GM18868 (cell line): ENCODE measurements around the gene ARHGEF26.

ENCODE experiments used
- ATAC-seq: cut with Tn5 transposase; IDR thresholded peaks from one replicate; pipeline ENCODE4 v1.9.1; 2021; ENCODE audit warnings: mild to moderate bottlenecking, moderate library complexity; ENCODE audit not compliant: unreplicated experiment

Gene ARHGEF26

DNA sequence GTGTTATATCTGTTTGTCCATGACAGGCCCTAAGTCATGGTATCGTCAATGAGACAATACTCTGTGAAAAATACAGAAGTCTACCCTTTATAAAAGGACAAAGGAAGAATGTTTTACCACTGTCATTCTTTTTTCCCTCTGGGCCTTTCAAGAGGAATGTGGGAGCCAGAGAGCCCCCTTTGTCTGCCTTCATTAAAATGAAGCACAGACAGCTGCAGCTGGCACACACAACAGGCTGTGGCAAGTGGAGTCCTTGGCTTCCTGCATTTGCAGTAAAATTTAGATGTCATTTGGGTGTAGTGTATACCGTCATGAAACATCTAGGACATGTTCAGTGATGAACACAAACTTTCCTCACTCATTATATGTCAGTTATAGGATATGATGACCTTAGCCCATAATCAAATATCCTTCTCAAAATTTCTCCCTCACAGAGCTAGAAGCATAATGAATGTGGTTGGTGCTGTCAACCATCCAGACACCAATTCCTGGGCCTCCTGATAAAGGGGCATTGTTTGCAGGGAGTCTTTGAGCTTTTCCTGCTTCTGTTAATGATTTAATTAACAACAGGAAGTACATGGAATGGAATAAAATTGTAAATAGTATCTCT lies 126.7 kb downstream of the ARHGEF26 start:
- no peak for ATAC-seq

DNA sequence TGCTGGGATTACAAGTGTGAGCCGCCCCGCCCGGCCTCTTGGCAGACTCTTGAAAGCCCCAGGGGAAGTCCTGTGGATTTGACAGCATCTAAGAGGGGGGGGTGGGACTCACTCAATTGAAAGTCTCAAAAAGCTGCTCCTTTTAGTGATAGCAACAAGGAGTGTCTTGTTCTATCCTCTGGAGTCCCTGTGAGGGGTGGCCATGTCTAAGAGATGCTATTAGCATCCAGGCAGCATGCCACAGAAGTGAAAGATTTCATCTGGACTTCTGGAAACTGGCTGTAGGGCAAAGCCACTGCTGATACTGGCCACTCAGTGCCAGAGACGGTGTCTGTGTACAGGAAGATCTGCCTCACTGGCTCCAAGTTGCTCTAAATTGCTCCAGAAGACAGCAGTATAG lies 129.1 kb downstream of the ARHGEF26 start:
- no peak for ATAC-seq

DNA sequence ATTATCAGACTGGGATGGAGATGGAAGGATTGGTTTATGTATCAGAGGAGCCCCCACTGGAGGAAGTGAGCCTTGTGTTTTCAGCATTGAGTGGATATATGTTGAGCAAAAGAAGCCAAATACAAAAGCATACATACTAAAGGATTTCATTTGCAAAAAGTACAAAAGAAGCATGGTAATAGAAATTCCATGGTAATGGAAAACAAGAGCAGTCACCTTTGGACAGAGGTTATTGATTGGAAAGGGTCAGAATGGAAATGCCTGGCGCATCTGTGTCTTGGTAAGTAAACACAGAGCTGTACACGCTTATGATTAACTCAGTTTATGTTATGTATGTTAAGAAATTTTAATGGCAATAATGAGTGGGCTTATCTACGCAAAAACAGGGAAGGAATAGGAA lies 130.4 kb downstream of the ARHGEF26 start:
- no peak for ATAC-seq

DNA sequence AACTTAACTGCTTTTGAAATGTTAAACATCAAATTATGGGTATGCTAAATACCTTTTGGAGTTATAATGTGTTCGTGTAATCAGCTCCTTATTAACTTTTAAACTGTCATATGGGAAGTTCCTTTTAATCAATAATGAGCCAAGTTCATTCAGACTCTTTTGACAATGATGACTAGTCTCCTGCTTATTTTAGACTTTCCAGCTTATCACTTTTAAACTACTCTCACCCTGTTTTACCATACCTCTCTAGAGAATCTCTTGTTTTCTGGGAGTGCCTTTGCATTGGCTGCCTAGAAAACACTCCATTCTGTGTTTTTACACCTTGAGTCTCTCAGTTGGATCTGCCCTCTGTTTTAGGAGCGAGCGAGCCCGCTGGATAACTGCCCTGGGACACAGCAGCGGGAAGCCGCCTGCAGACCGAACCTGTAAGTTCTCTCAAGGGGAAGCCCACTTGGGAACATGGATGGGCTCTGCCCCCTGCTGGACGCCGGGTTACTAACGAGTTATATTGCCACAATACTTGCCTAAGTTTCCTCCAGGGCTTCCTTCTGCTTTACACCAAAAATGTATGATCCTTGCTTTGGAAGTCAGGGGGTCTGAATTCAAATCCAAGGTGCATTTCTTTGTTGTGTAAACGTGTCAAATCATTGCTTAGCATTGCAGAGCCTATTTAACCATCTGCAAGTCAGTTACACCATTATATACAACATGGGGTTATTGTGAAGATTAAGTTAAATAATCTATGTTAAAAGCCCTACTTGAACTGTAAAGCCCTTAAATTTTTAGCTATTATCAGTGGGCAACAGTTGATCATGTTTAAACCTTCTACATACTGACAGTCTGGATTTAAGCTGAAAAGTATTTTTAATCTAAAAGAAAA lies 131.8 kb downstream of the ARHGEF26 start:
- ATAC-seq, result peak; percentile 90

DNA sequence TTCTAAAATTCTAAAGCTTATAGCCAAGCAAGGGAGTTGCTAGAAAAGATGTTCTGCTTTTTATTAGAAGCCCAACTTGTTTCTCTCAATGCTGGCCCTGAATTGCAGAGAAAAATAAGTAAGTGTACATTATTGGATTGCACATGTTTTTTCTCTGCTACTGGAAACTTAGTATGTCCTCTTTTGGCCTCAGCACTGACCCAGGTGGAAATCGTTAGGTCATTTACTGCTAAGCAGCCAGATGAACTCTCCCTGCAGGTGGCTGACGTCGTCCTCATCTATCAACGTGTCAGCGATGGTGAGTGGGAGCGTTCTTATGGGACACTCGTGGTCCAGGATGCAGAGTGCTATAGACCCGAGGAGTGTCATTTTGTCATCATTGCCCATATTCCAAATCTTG lies 133.3 kb downstream of the ARHGEF26 start:
- ATAC-seq, result no peak

DNA sequence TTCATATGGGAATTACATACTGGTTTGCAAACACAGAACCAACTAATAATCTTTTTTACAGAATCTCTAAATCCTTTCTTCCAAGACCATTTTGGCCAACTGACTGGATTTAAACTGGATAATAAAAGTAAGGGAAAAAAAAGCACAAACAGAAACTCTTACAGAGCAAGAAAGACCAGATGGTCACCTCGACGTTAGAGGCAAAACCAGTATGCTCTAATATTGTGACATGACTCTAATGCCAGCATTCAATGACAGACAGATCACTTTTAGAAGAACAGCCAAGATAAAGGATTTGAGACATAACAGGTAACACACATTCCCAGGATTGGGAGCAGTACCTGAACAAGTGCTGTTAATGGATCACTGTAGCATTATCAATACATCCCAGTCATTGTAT lies 152.2 kb downstream of the ARHGEF26 start:
- ATAC-seq, result no peak

DNA sequence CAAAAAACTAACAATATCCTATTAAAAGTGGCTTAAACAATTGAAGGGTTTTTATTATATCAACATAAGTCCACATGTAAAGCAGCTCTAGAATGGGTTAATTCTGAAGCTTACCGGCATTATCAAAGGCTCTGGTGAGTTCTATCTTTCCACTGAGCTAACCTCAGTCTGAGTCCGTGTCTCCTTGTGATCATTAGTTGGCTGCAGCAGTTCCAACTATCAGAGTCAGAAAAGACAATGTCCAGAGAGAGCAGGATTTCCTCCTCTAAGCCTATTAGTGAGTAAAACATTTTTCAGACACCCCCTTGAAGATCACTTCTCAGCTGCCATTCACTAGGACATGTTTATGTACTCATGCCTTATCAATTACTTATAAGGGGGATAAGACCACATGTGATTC lies 153.2 kb downstream of the ARHGEF26 start:
- ATAC-seq, result no peak

DNA sequence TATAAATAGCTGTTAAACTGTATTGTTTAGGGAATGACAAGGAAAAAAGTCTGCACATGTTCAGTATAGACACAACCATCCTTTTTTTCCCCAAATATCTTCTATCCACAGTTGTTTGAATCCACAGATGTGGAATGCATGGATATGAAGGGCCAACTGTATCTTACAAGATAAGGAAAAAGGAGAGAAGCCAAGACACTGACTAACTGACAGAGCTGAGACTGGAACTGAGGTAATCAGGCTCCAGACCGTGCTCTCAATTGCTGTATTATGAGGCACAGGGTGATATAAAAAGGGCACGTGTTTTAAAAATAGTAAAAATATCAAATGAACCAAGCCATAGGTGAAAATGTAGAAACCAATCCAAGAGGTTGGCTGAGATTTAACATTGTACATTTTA lies 154.1 kb downstream of the ARHGEF26 start:
- no peak for ATAC-seq

DNA sequence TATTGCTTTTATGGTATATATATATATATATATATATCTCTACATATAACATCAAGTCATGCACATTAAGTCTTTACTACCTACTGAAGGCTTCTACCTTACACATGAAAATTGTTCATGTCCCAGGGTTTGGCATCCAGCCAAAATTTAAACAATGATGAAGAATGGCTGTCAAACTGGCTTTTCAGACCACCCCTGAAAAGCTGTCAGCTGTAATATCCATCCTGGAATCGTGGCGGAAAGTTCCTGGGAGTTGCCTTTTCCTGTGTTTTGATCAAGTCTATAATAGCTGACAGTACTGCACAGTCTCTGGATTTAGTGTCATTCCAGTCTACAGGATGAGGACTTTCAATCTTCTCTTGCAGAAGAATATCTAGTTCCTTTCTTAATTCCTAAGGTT lies 154.8 kb downstream of the ARHGEF26 start:
- ATAC-seq, result no peak

DNA sequence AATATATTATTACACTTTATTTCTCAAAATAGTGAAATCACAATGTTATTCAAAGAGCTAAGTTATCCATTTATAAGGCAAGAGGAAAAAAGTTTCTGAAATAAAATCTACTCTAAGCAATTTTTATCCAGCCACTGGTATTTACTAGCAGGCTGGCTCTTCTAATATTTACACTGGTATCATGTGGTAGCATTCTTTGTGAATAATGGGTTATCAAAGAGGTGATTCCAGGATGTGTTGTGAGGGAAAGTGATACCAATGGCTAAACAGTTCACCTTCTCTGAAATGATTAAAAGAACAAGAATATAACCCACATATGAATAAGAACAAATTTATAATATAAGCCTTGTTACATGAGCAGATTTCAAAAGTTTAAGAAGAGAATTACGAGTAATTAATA lies 159.0 kb downstream of the ARHGEF26 start:
- no peak for ATAC-seq

DNA sequence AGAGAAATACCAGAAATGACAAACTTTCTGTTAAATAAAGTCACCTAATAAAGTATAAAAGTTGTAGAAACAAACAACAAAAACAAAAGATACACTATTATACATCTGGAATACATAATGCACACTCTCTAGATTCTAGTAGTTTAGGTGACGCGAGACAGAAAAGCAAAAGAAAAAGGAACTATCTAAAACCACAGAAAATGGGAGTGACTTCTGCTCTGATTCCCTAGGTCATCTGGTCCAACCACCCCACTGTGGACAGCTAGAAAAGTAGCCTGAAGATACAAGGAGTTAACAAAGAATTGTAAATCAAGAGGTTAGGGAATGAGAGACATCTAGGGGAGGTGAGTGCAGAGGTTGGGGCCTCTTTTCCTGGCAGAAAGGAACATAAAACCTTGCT lies 164.0 kb downstream of the ARHGEF26 start:
- peak; percentile 67 for ATAC-seq

DNA sequence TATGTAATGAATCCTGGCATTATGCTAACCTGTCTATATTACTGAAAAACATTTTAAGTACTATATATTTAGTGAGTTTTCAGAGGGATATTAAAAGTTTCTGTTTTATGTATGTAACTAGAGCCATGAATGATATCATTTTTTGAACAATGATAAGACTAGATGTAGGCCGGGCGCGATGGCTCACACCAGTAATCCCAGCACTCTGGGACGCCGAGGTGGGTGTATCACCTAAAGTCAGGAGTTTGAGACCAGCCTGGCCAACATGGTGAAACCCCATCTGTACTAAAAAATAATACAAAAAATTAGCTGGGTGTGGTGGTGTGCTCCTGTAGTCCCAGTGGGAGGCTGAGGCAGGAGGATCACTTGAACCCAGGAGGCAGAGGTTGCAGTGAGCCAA lies 169.0 kb downstream of the ARHGEF26 start:
- no peak for ATAC-seq

DNA sequence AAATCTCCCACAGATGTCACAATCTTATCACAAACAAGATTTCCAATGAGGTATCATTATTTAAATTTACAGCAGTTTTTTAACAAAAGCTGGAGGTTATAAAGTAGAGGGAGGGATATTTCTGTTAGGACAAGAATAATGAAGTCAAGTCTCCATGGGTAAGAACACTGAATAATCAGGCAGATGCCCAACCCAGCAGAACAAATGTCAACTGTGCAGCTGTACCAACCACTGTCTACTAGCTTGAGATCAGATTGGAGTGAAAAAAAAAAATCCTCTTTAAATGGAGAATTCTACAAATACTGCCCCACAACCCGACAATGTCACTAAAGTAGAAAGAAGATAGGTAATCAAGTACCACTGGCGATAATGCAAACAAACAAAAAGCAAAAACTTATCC lies 172.8 kb downstream of the ARHGEF26 start:
- ATAC-seq, result no peak

DNA sequence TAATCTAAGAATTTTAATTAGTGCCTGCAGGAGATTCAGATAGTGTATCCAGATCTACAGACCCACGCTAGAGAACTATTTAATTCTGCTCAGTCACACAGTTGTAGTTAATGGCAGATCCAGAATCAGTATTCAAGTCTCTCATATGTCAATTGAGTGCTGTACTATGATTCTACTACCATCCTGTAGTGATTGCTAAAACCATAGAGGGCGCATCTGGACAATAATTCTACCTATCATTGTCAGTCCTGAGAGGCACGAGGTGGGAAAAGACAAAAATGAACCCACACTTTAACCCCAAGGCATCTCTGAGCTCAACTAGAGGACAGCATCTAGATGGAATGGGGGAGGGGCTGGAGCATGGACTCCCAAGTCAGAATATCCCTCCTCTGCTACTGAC lies 180.4 kb downstream of the ARHGEF26 start:
- ATAC-seq, result no peak

DNA sequence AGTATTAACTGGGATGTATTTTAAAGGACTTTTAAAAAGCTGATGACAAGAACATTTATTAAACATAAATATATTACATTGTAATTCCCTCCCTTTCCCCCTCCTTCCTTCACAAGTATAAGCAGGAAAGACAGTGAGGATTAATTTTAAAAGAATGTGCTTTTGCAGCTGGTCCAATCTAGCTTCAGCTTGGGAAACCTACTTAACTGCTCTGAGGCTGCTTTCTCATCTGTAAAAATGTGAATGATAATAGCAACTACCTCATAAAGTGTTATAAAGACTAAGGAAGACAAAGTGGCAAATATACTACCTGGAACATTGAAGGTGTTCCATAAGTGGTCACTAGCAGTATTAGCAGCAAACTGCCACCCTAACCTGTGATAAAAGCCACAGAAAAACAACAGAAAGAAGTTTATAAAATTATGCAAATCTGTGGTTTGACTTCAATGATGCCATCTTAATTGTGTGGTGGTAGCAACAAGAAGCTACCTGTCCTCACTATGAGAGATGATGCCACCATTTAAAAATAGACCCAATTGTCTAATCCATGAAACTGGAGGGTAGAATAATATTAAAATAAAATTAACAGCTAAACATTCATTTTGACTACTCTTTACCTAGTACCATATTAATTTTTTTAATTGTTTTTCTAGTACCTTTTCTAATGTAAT lies 183.1 kb downstream of the ARHGEF26 start:
- ATAC-seq, result no peak

DNA sequence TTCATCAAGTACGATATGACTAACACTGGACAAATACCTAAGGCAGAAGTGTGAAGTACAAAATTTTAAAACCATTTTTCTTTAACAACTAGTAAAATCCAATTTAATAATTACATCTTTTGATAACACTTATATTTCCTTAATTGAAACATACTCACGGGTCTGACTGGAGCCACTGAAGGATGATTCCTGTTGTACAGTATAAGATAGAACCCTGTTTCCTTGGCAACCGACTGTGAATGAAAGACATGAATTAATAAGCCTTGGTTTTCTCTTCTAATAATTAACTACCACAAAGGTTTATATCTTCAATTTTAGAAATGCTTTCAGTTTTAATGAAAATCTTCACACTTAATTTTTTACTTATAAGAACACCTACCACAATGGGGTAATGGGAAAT lies 183.7 kb downstream of the ARHGEF26 start:
- no peak for ATAC-seq

DNA sequence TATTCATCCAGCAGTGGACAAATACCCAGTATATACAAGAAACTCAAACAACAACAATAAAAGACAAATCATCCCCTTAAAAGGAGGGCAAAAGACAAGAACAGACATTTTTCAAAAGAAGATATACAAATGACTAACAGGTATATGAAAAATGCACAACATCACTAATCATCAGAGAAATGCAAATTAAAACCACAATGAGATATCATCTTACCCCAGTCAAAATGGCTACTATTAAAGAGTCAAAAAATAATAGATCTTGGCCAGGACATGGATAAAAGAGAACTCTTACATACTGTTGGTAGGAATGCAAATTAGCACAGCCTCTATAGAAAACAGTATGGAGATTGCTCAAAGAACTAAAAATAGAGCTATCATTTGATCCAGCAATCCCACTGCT lies 186.2 kb downstream of the ARHGEF26 start:
- ATAC-seq, result no peak
